PC-3 (cell line): ENCODE data around the gene CAPRIN2.

Source experiments
- CTCF ChIP-seq: fragments of 300-600 bp; sonication (generic); conservative IDR thresholded peaks from 2 replicates; pipeline ENCODE4 v1.5.1; 2017; ENCODE audit warnings: antibody characterized with exemption, low read depth, mild to moderate bottlenecking, low read length
- EZH2 ChIP-seq: fragments of 300-600 bp; sonication (generic); IDR thresholded peaks from one replicate; pipeline ENCODE4 v1.6.1; 2017; ENCODE audit warnings: antibody characterized with exemption, mild to moderate bottlenecking, low read length; ENCODE audit not compliant: unreplicated experiment

GRCh38 chr12:30796313-30796780 lies 41.6 kb upstream of the CAPRIN2 start:
- TF ChIP-seq EZH2 (no peak), CTCF (no peak)
